GM19238 (cell line): ENCODE results near the gene C1QTNF8.

Experiments
- DNase-seq: peaks from one replicate; pipeline ENCODE4 v3.0.0; 2011; ENCODE audit warnings: low spot score; ENCODE audit not compliant: insufficient read length

The C1QTNF8 gene

GRCh38 chr16:1127971-1128715, 32.1 kb upstream of the C1QTNF8 start:
- no peak for DNase-seq

DNA sequence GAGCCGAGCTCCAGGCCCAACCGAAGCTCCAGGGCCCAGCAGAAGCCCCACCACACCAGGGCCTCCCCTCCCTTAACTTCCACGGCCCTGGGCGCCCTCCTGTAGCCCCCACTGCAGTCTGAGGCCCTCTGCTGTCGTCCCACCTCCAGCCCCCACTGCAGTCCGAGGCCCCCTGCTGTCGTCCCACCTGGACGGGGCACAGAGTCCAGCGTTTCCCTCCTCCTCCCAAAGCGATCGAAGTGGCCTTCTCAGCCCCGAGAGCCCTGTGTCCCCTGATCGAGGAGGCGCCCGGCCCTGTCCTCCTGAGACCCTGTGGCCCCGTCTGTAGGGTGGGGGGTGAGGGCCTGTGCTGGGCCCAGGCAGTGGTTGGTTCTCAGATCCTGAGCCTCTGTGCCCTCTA, 31.1 kb upstream of the C1QTNF8 start:
- no peak for DNase-seq

DNA sequence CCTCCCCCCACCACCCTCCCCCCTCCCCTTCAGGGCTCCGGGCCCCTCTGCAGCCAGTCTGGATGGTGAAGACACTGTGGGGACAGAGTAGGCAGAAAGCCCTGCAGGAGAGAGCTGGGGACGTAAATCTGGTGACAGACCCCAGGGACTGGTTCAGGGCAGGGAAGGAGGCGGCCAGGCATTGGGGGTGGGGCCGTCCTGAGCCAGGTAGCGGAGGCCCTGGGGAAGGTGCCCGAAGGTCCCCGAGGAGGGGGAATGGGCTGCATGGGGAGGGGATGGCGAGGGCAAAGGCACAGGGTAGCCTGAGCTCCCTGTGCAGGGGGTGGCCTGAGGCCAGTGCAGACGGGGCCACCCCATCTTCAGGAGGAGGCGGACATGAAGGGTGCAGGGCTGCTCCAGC, 30.5 kb upstream of the C1QTNF8 start:
- DNase-seq = no peak

DNA sequence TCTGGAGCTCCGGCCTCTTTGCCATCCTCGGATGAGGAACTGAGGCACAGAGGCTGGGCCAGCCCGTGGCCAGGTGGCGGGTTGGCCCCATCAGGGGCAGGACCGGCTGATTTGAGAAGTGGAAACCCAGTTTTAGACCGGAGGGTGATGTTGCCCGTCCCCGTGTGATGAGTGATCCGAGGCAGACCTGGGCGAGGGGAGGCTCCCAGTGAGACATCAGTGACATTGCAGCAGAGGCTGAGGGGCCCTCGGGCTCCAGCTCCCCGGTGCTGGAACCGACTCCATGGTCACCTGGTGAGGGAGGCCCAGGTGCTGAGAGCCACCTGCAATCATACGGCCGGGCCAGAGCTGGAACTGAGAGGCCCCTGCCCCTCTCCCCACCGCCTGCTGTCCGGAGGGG, 30.0 kb upstream of the C1QTNF8 start:
- DNase-seq = no peak

GRCh38 chr16:1125471-1125870, 29.4 kb upstream of the C1QTNF8 start:
- DNase-seq = no peak

- DNase-seq = no peak
These were observed 28.8 kb upstream of the C1QTNF8 start for GRCh38 chr16:1124795-1125194.

- DNase-seq = no peak
These were observed 28.2 kb upstream of the C1QTNF8 start for GRCh38 chr16:1124291-1124690.

- DNase-seq = no peak
These were observed 27.6 kb upstream of the C1QTNF8 start for GRCh38 chr16:1123525-1124230.

GRCh38 chr16:1122398-1122765, 26.3 kb upstream of the C1QTNF8 start:
- no peak for DNase-seq

- no peak for DNase-seq
These were observed 25.8 kb upstream of the C1QTNF8 start for GRCh38 chr16:1121601-1122397.

DNA sequence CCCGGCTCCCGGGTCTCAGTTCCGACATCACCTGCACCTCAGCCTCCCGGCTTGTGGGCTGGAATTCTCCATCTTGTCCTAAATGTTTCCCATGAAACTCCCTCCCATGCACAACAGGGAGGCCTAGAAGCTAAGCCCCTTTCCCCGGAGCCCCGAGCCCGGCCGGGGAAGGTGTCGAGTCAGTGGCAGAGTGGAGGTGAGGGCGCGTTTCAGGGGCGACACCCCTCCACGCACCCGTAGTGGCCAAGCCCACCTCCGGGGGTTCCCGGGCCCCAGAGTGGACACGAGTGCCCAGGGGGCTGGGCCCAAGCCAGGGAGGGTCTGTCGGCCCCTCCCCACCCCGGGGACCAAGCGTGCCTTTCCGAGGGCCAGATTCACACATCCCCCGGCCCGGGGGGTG, 25.0 kb upstream of the C1QTNF8 start:
- no peak for DNase-seq

DNA sequence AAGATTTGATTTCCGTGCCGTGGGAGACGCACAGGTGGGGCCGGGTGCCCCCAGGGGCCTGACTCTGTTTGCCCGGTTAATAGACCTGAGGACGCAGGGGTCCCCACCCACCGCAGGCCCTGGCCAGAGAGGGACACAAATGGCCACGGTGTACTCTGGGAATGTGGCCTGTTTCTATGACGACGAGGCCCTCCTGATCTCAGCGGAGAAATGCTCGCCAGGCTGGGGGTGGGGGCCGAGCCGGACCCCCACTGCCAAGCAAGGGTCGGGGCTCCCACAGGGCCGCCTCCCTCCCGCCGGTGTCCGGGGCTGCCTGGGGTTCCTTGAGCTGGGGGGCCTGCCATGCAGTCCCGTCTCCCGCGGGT, 24.5 kb upstream of the C1QTNF8 start:
- no peak for DNase-seq

- no peak for DNase-seq
These were observed 23.9 kb upstream of the C1QTNF8 start for GRCh38 chr16:1119766-1120576.

- DNase-seq = no peak
These were observed 23.1 kb upstream of the C1QTNF8 start for GRCh38 chr16:1119129-1119528.

DNA sequence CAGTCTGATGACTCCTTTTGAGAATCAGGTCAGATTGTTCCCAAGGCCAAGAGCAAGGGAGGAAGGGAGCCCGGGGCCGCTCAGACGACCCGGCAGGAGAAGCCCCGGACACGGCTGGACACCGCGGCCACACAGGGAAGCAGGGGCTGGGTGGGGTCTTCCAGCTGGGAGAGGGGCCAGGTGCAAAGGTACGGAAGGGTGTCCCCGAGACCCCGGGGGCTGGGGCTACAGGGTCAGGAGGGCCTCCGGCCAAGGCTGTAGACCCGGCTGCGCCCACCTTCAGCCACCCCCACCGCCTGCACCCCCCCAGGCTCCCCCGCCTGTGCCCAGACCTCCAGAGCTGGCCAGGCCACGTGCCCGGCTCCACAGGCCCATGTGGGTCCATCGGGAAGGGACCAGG, 21.9 kb upstream of the C1QTNF8 start:
- no peak for DNase-seq

- DNase-seq = no peak
These were observed 21.3 kb upstream of the C1QTNF8 start for GRCh38 chr16:1117176-1117900.

DNA sequence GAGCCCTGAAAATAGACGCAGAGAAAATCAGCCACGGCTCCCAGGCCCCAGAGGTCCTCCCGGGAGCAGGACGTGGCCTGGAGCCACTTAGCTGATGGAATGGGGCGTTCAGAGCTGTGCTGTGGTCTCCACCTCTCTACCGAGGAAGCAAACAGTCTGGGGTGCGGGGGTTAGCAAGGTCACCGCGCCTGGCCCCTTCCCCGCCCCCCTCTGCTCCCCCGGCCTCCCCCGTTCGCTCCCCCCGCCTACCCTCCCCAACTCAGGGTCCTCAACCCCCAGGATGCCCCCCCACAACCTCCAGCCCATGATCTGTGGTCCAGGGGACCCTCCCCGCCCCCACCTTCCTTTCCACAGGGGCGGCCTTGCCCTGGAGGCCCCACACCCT, 20.6 kb upstream of the C1QTNF8 start:
- no peak for DNase-seq

DNA sequence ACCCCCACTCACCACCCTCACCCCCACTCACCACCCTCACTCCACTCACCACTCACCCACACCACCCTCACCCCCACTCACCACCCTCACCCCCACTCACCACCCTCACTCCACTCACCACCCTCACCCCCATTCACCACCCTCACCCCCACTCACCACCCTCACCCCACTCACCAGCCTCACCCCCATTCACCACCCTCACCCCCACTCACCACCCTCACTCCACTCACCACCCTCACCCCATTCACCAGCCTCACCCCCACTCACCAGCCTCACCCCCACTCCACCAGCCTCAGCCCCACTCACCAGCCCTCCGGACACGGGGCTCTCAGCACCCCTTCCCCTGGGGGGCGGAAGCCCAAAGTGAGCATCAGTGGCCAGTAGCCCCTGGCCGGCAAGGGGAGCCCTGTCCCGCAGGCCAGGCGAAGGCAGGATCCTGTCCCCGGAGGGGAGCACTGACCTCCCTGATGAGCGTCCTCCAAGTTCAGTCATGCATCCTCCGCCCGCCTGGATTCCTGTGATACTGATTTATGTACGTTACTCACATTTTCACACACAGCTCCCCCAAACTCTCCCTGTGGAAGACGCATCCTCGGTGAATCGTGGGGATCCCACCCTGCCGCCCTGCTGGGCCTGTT, 18.0 kb upstream of the C1QTNF8 start:
- no peak for DNase-seq

DNA sequence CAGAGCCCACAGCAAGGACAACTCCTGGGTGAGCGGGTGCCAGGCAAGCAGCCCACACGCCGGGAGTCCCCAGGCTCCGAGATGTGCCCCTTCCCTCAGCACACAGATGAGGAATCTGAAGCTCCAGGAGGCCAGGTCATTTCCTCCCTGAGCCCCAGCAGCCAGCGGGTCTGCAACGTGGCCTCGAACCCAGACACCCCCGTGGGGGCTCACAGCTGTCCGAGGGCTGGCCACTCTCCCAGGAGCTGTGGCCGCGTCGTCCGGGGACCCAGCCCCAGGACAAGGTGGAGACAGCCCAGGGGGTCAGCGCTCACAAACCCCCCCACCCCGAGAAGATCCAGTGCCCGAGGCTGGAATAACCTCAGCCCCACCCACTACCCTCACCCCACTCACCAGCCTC, 17.4 kb upstream of the C1QTNF8 start:
- DNase-seq = no peak

GRCh38 chr16:1112506-1113184, 16.6 kb upstream of the C1QTNF8 start:
- no peak for DNase-seq
